GM19099 (cell line): ENCODE results near the gene TAF7.

ENCODE experiments used
- POLR2A ChIP-seq: IDR thresholded peaks from 3 replicates; pipeline ENCODE4 v1.6.1; 2011; ENCODE audit warnings: low read depth; ENCODE audit not compliant: insufficient read length; ENCODE audit errors: extremely low read depth

The TAF7 gene

DNA sequence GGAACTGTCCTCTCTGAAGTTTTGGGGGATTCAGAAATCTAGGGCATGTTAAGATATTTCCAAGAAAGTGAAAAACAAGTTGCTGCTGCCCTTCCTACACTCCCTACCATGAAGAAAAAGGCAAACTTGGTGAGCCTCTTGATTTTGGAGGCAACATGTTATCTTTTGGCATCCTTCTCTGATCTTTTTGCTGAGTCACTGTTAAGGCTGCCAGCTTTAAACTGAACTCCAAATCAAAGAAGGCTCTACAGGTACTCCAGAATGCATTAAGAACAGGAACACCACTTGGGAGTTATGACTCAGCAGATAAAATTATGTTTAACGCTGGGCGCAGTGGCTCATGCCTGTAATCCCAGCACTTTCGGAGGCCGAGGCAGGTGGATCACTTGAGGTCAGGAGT lies 51.4 kb downstream of the TAF7 start:
- no peak for TF ChIP-seq POLR2A
